Measurements from ENCODE around the gene WNT5A. TPM values are rescaled to one million over a fixed set of nuclear protein-coding genes. Genes with fewer than 3 reads are reported as not detected.

Gene WNT5A
- total RNA-seq, 1 experiment from 2014 or later, result 1.1 TPM

GRCh38 chr3:55476515-55476914 is 10.6 kb downstream of the WNT5A start:
- WGBS (ENCODE audit: extremely low coverage, insufficient read length, low lambda C conversion rate), result no CpG with 5 or more reads among the region's 3 CpGs
- H2AK5ac ChIP-seq (ENCODE audit: insufficient read length, low read length), result no peak overlapping the region
- no peak overlapping the region for H3K9ac ChIP-seq (ENCODE audit: extremely low read depth, insufficient read length, low read length)
- H3K4me2 ChIP-seq (ENCODE audit: insufficient read depth, insufficient read length, low read length), result no peak overlapping the region
- Mint-ChIP-seq H3K9me3 (no peaks in the 10 kb centered on the region), H3K27me3 (ENCODE audit: low read depth) (peaks cover 94% of the 10 kb centered on the region), H3K27ac (no peak overlapping the region), H3K36me3 (ENCODE audit: insufficient read depth in 1 of 3, low read depth in 3 of 3) (no peaks in the 10 kb centered on the region), H3K4me3 (no peak overlapping the region), H3K4me1 (peaks cover 15 to 16% of the 10 kb centered on the region in 2 experiments)
- H3K27me3 ChIP-seq (ENCODE audit: insufficient read depth, low read length), result peaks cover 40% of the 10 kb centered on the region
- H3T11ph ChIP-seq (ENCODE audit: low read length), result no peak overlapping the region
- H2BK5ac ChIP-seq (ENCODE audit: insufficient read length, low read length), result no peak overlapping the region
- no peak overlapping the region for H4K91ac ChIP-seq (ENCODE audit: insufficient read length, low read depth, low read length)
- H3K79me1 ChIP-seq (ENCODE audit: insufficient read depth, low read depth, low read length, poor library complexity, severe bottlenecking), result no peaks in the 10 kb centered on the region
- H3K79me2 ChIP-seq (ENCODE audit: insufficient read depth, low read length), result no peaks in the 10 kb centered on the region
- no peak overlapping the region for H2BK120ac ChIP-seq (ENCODE audit: low read depth, low read length, poor library complexity, severe bottlenecking)
- no peak overlapping the region for H3K27ac ChIP-seq (ENCODE audit: insufficient read length, low read depth, low read length)
- H3K14ac ChIP-seq (ENCODE audit: insufficient read depth, low read length), result no peak overlapping the region
- peaks cover 2% of the 10 kb centered on the region; the same call in 1 of the 2 replicates for H3K4me1 ChIP-seq (ENCODE audit: insufficient read depth, low read length)
- H4K8ac ChIP-seq (replicated peaks; ENCODE audit: insufficient read length, low read depth, low read length), result no peak overlapping the region
- H2AFZ ChIP-seq (ENCODE audit: low read length), result no peak overlapping the region
- no peak for DNase-seq
- no peak overlapping the region for H2BK20ac ChIP-seq (ENCODE audit: low read depth, low read length, poor library complexity, severe bottlenecking)
- H3K23ac ChIP-seq (ENCODE audit: insufficient read length, low read depth, low read length), result no peak overlapping the region
- H3K4ac ChIP-seq (ENCODE audit: low read depth, low read length), result no peak overlapping the region
- H3K56ac ChIP-seq (ENCODE audit: insufficient read length, low read depth, low read length), result no peak overlapping the region
- no peak for TF ChIP-seq CTCF (conservative IDR thresholded peaks at IDR 0.05)
- no peaks in the 10 kb centered on the region for H3K9me3 ChIP-seq (ENCODE audit: control insufficient read depth, low read depth, low read length)
- no peak overlapping the region for H4K5ac ChIP-seq (ENCODE audit: insufficient read length, low read depth, low read length)
- no peak overlapping the region for H2BK15ac ChIP-seq (ENCODE audit: low read depth, low read length)
- H3K23me2 ChIP-seq (ENCODE audit: insufficient read length, low read depth, low read length, poor library complexity, severe bottlenecking), result peaks cover 8% of the 10 kb centered on the region
- H3K18ac ChIP-seq (ENCODE audit: insufficient read length, low read depth, low read length), result no peak overlapping the region
- H4K20me1 ChIP-seq (ENCODE audit: control insufficient read depth, insufficient read depth, insufficient read length), result no peaks in the 10 kb centered on the region
- H2BK12ac ChIP-seq (ENCODE audit: insufficient read length, low read depth, low read length), result no peak overlapping the region

All from H9 (cell line).